Mononuclear cell (primary cell): Measurements from ENCODE around the gene CLK2. TPM values are rescaled to one million over a fixed set of nuclear protein-coding genes. Genes with fewer than 3 reads are reported as not detected.

Source experiments
- H3K27me3 ChIP-seq: 2 replicates; pipeline ENCODE4 v1.6.0; 2011; ENCODE audit warnings: low read length, control low read depth; ENCODE audit not compliant: insufficient read depth
- H3K4me1 ChIP-seq: 2 replicates; pipeline ENCODE4 v1.5.1; 2011; ENCODE audit warnings: mild to moderate bottlenecking, low read length, control low read depth; ENCODE audit not compliant: insufficient read depth
- H3K4me3 ChIP-seq: 2 replicates; pipeline ENCODE4 v1.5.1; 2011; ENCODE audit warnings: mild to moderate bottlenecking, low read length, moderate library complexity
- H3K9me3 ChIP-seq: 2 replicates; pipeline ENCODE4 v1.5.1; 2011; ENCODE audit warnings: low read depth, mild to moderate bottlenecking, control low read depth, low read length
- total RNA-seq: library from RNA; depleted of rRNA; stranded (reverse); fragments of >200 nt; gene quantifications from one replicate; pipeline ENCODE4 v1.2.3, GENCODE V29; 2012

CLK2 gene
- 18.2 TPM for total RNA-seq

DNA sequence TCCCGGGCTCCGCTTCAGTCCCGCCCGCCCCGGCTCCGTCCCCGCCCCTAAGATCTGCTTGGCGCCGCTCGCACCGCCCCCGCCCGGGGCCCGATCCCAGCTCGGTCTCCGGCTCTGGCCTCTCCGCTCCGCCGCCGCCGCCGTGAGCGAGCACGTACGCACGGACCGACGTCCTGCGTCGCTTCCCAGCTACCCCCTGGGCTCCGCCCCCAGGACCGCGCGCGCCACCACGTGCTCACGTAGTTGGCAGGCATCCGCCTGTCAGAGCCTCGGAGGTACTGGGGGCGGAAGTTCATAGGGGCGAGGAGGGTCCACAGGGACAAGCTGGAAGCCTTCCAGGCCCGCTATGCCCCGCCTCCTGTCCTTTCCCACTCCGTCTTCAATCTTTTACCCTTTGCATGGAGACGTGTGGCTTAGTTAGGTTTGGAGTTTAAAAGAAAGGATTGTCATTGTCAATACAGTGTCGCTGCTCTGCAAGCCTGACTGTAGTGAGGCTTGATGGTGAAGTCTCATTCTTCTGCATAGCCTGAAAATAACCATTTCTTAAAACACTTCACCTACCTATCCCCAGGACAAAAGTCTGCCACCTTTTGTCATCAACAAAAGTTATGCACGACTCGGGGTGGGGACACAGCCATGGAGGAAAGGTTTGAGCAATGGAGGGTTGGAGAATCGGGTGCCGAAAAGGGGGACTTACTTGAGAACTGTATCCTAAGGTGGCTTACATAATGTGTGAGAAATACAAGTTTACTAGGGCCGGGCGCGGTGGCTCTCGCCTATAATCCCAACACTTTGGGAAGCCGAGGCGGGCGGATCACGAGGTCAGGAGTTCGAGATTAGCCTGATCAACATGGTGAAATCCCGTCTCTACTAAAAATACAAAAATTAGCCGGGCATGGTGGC is at the start of gene CLK2:
TSS of gene CLK2 (minus strand) at position 162 of the 903 bp plus-strand sequence. CDS start 2,527 bp downstream, outside the sequence.
- Histone ChIP-seq H3K9me3 (no peaks in the 10 kb centered on the region), H3K27me3 (no peaks in the 10 kb centered on the region), H3K4me3 (peak within 1 kb of the TSS; percentile 66), H3K4me1 (peaks cover 45% of the 10 kb centered on the region)

DNA sequence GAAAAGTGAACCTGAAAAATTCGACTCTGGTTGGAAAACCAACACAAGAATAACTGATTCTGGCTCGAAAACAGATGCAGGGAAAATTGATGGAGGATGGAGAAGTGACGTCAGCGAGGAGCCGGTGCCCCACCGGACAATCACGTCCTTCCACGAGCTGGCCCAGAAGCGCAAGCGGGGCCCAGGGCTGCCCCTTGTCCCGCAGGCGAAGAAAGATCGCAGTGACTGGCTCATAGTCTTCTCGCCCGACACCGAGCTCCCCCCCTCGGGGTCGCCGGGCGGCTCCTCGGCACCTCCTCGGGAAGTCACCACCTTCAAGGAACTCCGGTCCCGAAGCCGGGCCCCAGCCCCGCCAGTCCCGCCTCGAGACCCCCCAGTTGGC is 49.3 kb upstream of the CLK2 start:
- Histone ChIP-seq H3K27me3 (no peaks in the 10 kb centered on the region), H3K4me3 (no peak overlapping the region), H3K4me1 (peaks cover 47% of the 10 kb centered on the region), H3K9me3 (no peaks in the 10 kb centered on the region)

DNA sequence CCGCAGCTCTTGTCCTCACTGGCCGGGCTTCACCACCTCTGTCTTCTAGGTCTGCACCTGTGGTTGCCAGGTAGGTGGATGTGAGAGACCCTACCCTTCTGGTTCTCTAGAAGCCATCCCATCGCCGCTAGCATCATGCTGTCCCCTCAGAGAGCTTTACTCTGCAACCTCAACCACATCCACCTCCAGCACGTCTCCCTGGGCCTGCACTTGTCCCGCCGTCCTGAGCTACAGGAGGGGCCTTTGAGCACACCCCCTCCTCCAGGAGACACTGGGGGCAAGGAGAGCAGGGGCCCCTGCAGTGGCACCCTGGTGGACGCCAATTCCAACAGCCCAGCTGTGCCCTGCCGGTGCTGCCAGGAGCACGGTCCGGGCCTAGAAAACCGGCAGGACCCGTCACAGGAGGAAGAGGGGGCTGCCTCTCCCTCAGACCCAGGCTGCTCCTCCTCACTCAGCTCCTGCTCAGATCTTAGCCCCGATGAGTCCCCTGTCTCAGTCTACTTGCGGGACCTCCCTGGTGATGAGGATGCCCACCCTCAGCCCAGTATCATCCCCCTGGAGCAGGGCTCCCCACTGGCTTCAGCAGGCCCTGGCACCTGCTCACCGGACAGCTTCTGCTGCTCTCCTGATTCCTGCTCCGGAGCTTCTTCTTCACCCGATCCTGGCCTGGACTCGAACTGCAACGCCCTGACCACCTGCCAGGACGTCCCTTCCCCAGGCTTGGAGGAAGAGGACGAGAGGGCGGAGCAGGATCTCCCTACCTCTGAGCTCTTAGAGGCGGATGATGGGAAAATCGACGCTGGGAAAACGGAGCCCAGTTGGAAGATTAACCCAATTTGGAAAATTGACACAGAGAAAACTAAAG is 48.6 kb upstream of the CLK2 start:
- H3K4me3 ChIP-seq, result no peak overlapping the region
- H3K27me3 ChIP-seq, result no peaks in the 10 kb centered on the region
- peaks cover 47% of the 10 kb centered on the region for H3K4me1 ChIP-seq
- H3K9me3 ChIP-seq, result no peaks in the 10 kb centered on the region

DNA sequence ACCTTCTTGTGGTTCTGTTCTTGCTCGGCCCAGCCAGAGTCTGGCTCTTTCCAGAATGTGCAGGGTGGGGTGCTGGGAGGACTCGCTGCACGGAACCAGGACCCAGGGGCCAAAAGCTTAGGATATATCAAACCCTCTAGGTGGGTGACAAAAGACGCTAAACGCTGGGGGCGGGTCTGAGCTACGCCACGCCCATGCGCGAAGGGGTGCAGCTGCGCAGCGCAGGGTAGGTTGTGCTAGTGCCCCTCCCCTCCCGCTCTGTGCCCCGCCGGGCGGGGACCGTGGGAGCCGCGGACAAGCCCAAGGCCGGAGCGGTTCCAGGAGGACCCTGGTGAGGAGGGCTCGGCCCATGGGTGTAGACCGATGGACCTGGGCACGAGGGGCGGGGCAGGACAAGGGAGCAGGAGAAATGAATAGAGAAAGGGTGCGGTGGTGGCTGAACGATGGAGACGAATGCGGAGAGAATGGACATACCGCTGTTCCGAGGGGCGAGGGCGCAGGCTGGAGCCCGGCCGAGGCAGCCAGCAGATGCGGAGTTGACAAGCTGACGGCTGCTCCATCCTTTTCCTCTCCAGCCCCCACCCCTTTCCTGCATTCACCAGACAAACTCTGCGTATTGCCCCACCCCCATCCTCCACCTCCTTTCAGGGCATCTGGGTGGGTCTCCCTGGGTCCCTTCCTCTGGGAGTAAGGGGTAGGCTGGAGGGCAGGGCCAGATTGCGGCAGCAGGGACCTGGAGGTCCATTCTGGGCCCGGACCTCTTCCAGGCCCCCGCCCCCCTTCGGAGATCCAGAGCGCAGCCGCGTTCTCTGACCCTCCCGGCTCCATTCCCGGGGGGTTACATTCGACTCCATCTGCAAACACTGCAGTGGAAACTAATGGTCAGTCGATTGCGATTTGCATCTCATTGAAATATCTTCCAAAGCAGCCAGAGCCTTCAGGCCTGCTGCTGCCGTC is 47.6 kb upstream of the CLK2 start, which contains the start of gene RUSC1:
TSS of gene RUSC1 (plus strand) at position 234 of the 957 bp plus-strand sequence. CDS start 880 bp downstream, outside the sequence.
- Histone ChIP-seq H3K4me1 (peaks cover 47% of the 10 kb centered on the region), H3K4me3 (peak within 1 kb of the TSS; percentile 22), H3K9me3 (no peaks in the 10 kb centered on the region)

DNA sequence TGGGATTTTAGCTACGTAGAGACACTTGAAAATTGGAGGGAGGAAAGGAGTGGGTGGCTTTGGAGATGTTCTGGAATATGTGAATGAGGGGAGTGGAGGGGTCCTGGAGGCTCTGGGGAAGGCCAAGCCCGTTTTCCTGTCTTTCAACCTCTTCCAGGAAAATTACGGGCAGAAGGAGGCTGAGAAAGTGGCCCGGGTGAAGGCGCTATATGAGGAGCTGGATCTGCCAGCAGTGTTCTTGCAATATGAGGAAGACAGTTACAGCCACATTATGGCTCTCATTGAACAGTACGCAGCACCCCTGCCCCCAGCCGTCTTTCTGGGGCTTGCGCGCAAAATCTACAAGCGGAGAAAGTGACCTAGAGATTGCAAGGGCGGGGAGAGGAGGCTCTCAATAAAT is 46.9 kb upstream of the CLK2 start:
- Histone ChIP-seq H3K27me3 (no peaks in the 10 kb centered on the region), H3K4me3 (peak overlapping the region; percentile 22), H3K9me3 (no peaks in the 10 kb centered on the region), H3K4me1 (peaks cover 41% of the 10 kb centered on the region)

More for the DNA sequence above, 47.6 kb upstream of the CLK2 start, which contains the start of gene RUSC1:
- no peaks in the 10 kb centered on the region for H3K27me3 ChIP-seq

DNA sequence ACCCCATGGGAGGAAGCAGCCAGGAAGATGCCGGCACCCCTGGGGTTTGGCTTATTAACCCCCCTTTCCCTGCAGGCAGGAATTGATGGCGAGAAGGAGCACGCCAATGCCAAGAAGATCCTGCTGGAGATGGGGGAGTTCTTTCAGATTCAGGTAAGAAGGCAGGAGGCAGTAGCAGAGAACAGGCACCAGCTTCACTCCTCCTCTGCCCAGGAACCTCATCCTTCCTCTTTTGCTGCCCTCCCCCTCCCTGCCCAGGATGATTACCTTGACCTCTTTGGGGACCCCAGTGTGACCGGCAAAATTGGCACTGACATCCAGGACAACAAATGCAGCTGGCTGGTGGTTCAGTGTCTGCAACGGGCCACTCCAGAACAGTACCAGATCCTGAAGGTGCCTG is 46.2 kb upstream of the CLK2 start:
- Histone ChIP-seq H3K4me3 (no peak overlapping the region), H3K4me1 (peaks cover 34% of the 10 kb centered on the region), H3K9me3 (no peaks in the 10 kb centered on the region), H3K27me3 (no peaks in the 10 kb centered on the region)

DNA sequence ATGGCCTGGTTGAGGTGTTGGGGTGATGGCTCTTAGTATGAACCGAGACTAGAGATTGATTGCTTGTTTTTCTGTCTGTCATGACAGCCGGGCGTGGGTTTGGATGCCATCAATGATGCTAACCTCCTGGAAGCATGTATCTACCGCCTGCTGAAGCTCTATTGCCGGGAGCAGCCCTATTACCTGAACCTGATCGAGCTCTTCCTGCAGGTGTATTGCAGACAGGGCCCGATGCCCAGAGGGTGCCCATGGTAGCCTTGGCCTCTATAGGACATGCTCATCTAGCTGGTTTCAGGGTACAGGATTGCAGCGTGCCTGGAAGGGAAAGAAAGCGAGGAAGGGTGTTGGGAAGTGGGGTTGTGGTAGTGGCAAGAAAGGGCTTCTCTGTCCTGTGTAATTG is 44.8 kb upstream of the CLK2 start:
- no peaks in the 10 kb centered on the region for H3K9me3 ChIP-seq
- H3K27me3 ChIP-seq, result no peaks in the 10 kb centered on the region
- H3K4me3 ChIP-seq, result no peak overlapping the region
- H3K4me1 ChIP-seq, result peaks cover 33% of the 10 kb centered on the region

DNA sequence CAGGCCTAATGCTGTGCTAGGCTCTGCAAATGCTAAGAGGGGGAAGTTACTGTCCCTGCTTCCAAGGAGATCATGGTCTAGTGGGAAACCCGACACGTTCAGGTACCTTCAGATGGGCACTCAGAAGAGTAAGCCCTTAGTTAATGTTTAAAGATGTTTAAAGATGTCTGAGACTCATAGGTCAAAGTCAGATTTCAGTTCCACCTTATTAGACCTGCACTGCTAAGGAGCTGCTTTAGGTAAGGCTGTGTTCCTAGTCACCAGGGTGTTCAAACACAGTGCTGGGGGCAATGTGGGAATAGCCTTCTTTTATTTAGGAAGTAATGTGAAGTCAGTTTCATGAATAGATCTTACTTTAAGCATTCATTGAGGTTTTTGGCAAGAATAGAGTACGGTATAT is 43.6 kb upstream of the CLK2 start:
- Histone ChIP-seq H3K27me3 (no peaks in the 10 kb centered on the region), H3K4me1 (peaks cover 25% of the 10 kb centered on the region), H3K9me3 (no peaks in the 10 kb centered on the region), H3K4me3 (no peak overlapping the region)

DNA sequence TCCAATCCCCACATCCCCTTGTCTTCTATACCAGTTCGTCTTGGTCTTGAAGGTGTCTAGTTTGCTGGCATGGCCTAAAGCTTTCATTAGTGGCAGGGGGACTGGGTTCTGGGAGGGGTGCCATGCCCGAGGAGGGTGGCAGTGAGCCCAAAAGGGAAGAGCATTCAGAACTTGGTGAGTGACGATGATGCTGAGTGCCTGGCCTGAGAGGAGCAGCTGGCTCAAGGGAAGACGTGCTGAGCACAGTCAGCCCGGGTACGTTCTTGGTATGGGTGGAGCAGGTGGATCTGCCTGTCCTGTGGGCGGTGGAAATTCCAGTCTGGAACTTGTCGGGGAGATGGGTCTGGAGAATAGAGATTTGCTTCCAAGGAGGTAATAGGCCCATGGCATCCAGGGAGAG is 40.0 kb upstream of the CLK2 start:
- Histone ChIP-seq H3K4me1 (peaks cover 17% of the 10 kb centered on the region), H3K4me3 (no peak overlapping the region), H3K9me3 (no peaks in the 10 kb centered on the region), H3K27me3 (no peaks in the 10 kb centered on the region)

DNA sequence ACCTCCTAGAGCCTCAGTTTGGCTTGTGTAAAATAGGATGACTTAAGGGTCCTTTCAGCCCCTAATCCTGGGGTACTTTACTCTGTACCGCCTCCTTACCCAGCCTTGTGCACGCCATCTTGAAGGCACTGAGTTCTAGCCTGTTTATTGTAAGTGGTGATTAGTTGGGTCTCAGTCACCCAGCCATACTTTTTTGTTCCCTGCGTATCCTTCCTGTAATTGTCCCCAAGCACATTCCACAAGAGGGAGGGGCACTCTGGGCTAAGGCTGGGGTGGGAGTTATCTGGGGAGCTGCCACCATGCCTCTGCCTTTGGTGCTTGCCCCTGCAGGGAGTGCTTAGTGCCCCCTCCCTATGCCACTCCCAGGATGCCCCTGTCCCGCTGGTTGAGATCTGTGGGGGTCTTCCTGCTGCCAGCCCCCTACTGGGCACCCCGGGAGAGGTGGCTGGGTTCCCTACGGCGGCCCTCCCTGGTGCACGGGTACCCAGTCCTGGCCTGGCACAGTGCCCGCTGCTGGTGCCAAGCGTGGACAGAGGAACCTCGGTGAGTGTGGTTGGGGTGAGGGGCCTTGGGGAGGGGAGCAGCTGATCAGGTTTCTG is 36.2 kb upstream of the CLK2 start:
- H3K27me3 ChIP-seq, result no peaks in the 10 kb centered on the region
- H3K4me3 ChIP-seq, result peak overlapping the region; percentile 87
- no peaks in the 10 kb centered on the region for H3K9me3 ChIP-seq
- H3K4me1 ChIP-seq, result peaks cover 25% of the 10 kb centered on the region

DNA sequence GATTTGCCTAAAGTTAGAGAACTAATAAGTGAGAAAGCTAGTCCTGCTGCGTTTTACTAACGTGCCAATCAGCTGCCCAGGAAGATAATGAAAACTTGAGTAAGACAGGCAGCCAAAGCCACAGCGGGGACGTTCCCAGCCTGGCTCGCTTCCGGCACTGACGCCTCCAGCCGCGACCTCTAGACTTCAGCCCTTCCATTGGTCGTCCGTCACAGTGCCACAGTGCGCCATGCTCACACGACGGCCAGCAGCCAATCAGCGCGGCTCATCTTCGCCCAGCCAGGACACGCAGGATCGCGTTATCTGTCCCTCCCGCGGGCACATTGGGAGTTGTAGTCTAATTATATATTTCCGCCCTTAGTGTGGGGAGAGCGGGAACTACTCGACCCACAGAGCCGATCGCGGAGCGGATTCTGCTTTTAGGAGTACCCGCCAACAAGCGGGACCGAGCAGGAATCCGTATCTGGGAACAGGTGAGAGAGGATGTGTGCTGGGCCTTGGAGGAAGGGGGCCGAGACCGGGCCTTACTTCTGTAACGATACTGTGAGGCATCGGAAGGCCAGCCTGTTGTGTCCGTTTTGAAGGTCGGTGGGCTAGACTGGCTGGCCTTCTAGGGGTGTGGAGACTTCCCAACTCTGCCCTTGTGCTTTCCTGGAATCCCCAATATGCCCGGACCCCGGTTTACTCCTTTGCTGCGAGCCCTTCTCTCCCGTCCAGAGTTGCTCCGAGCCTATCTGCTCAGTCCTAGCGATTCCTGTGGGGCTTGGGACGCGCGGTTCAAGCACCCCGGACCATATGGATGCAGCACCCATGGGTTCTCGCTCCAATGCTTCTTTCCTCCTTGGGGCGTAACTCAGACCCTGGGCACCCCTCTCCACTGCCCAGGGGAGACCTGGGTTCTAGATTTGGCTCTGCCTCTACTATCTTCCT is 35.5 kb upstream of the CLK2 start, which contains the start of gene FDPS:
TSS of gene FDPS (plus strand) at position 374 of the 930 bp plus-strand sequence. CDS start 924 bp downstream, outside the sequence.
- Histone ChIP-seq H3K27me3 (no peaks in the 10 kb centered on the region), H3K4me1 (peaks cover 25% of the 10 kb centered on the region), H3K4me3 (peak within 1 kb of the TSS; percentile 87), H3K9me3 (no peaks in the 10 kb centered on the region)

DNA sequence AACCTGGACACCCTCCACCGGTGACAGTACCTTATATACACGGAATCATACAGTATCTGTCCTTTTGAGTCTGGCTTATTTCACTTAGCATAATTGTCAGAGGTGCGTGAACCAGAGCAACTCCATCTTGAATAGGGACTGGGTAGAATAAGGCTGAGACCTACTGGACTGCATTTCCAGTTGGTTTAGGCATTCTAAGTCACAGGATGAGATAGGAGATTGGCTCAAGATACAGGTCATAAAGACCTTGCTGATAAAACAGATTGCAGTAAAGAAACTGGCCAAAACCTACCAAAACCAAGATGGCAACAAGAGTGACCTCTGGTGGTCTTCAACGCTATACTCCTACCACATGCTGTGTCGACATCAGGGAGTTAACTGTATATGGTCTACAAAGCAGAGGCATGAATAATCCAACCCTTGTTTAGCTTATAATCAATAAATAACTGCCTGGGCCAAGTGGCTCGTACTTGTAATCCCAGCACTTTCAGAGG is 34.0 kb upstream of the CLK2 start:
- peaks cover 25% of the 10 kb centered on the region for H3K4me1 ChIP-seq
- no peaks in the 10 kb centered on the region for H3K27me3 ChIP-seq
- no peaks in the 10 kb centered on the region for H3K9me3 ChIP-seq
- no peak overlapping the region for H3K4me3 ChIP-seq

DNA sequence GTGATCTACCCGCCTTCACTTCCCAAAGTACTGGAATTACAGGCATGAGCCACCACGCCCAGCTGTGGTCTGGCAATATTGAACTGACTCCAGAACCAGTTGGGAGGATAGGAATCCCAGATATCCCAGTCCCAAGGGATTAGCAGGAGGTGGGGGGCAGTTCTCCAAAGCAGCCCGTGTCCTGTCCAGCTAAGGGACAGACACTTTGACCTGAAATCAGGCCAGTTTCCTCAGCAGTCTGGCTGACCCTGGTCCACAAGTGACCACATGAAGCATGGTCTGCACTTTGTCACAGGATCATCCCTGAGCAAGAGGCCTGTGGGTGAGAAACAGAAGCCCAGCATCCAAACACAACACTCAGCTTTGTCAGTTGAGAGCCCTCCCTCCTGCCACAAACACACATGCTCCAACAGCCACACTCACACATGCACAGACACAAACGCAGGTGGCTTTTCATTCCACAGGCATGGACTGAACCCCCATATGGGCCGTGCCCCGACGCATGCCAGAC is 32.6 kb upstream of the CLK2 start:
- H3K4me3 ChIP-seq, result no peak overlapping the region

More for the DNA sequence above, 32.6 kb upstream of the CLK2 start:
- no peaks in the 10 kb centered on the region for H3K9me3 ChIP-seq
- H3K27me3 ChIP-seq, result no peaks in the 10 kb centered on the region
- H3K4me1 ChIP-seq, result peaks cover 25% of the 10 kb centered on the region
